ENCODE measurements around the gene SCN9A. TPM values are rescaled to one million over a fixed set of nuclear protein-coding genes. Genes with fewer than 3 reads are reported as not detected.

Gene SCN9A
- total and polyA plus RNA-seq, 9 of the 15 experiments (the other 6 are each of a cell fraction or from before 2014, with no cell fraction given), result 1.4 to 22.8 (median 7.1) TPM

DNA sequence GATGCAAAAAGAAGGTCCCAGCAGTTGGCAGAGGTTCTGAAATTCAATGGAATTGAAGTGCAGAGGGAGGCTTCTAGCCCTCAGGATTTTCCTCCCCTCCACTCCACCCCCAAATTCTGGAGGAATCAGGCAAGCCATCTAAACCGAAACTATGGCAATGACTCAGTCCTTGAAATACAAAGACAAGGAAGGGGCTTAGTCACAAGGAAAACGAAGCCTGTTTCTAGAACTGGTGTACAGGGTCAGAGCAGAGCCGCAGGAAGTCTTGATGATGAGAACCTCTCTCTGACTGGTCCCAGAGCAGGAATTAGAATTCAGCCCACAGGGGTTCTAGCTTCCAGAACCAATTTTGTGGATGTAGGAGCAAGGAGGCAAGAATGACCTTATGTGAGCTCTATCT lies 136.2 kb downstream of the SCN9A start (continued):
- TF ChIP-seq, protein P1, sequence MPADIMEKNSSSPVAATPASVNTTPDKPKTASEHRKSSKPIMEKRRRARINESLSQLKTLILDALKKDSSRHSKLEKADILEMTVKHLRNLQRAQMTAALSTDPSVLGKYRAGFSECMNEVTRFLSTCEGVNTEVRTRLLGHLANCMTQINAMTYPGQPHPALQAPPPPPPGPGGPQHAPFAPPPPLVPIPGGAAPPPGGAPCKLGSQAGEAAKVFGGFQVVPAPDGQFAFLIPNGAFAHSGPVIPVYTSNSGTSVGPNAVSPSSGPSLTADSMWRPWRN (IDR thresholded peaks at IDR 0.05; ENCODE audit: low read depth), result no peak
- TF ChIP-seq ZNF589 (CRISPR knock-in tag; IDR thresholded peaks at IDR 0.05; ENCODE audit: low read depth) (0 out of 2 replicates have a peak, but pooled peaks have one; percentile 22), BRD9 (IDR thresholded peaks at IDR 0.05; ENCODE audit: low read depth, partially characterized antibody) (no peak), NFE2 (IDR thresholded peaks at IDR 0.05; ENCODE audit: low read depth) (peak; percentile 29; the same call in 1 of the 2 replicates), MAZ (CRISPR knock-in tag; conservative IDR thresholded peaks at IDR 0.05 in 1 of 2, IDR thresholded peaks at IDR 0.05 in 1 of 2) (peak in 1 of 2 experiments; percentile 25; a peak in 1 of 4 replicates), FOSL1 (tag; conservative IDR thresholded peaks at IDR 0.05) (peak; percentile 87), EP300 (IDR thresholded peaks at IDR 0.05; ENCODE audit: low read length) (peak; percentile 48; the same call in 1 of the 2 replicates), DPF2 (IDR thresholded peaks at IDR 0.05) (0 out of 2 replicates have a peak, but pooled peaks have one; percentile 54), HMBOX1 (IDR thresholded peaks at IDR 0.05) (0 out of 2 replicates have a peak, but pooled peaks have one; percentile 15), MCM5 (IDR thresholded peaks at IDR 0.05; ENCODE audit: low read depth) (no peak), ATF3 (IDR thresholded peaks at IDR 0.05) (peak; percentile 66), ATF3 (CRISPR knock-in tag; conservative IDR thresholded peaks at IDR 0.05) (no peak)
- TF ChIP-seq, protein P2, sequence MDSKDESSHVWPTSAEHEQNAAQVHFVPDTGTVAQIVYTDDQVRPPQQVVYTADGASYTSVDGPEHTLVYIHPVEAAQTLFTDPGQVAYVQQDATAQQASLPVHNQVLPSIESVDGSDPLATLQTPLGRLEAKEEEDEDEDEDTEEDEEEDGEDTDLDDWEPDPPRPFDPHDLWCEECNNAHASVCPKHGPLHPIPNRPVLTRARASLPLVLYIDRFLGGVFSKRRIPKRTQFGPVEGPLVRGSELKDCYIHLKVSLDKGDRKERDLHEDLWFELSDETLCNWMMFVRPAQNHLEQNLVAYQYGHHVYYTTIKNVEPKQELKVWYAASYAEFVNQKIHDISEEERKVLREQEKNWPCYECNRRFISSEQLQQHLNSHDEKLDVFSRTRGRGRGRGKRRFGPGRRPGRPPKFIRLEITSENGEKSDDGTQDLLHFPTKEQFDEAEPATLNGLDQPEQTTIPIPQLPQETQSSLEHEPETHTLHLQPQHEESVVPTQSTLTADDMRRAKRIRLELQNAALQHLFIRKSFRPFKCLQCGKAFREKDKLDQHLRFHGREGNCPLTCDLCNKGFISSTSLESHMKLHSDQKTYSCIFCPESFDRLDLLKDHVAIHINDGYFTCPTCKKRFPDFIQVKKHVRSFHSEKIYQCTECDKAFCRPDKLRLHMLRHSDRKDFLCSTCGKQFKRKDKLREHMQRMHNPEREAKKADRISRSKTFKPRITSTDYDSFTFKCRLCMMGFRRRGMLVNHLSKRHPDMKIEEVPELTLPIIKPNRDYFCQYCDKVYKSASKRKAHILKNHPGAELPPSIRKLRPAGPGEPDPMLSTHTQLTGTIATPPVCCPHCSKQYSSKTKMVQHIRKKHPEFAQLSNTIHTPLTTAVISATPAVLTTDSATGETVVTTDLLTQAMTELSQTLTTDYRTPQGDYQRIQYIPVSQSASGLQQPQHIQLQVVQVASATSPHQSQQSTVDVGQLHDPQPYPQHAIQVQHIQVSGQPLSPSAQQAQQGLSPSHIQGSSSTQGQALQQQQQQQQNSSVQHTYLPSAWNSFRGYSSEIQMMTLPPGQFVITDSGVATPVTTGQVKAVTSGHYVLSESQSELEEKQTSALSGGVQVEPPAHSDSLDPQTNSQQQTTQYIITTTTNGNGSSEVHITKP (IDR thresholded peaks at IDR 0.05; ENCODE audit: partially characterized antibody), result peak; percentile 24
- TF ChIP-seq, protein P3, sequence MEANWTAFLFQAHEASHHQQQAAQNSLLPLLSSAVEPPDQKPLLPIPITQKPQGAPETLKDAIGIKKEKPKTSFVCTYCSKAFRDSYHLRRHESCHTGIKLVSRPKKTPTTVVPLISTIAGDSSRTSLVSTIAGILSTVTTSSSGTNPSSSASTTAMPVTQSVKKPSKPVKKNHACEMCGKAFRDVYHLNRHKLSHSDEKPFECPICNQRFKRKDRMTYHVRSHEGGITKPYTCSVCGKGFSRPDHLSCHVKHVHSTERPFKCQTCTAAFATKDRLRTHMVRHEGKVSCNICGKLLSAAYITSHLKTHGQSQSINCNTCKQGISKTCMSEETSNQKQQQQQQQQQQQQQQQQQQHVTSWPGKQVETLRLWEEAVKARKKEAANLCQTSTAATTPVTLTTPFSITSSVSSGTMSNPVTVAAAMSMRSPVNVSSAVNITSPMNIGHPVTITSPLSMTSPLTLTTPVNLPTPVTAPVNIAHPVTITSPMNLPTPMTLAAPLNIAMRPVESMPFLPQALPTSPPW (CRISPR knock-in tag; IDR thresholded peaks at IDR 0.05), result 0 out of 2 replicates have a peak, but pooled peaks have one; percentile 40
